PC-9 (cell line): ENCODE results near the gene HOXA4. TPM values are rescaled to one million over a fixed set of nuclear protein-coding genes. Genes with fewer than 3 reads are reported as not detected.

Experiments
- BruUV-seq: library from RNA; stranded (reverse); fragments of 400-500 nt; replicated peaks from 2 replicates; lab custom pipeline; 2021; lab: Mats Ljungman, UMichigan
- CTCF ChIA-PET: fragments of 300-600 bp; sonication (Branson Sonifier 250); formaldehyde crosslinking; loops from one replicate; lab custom pipeline; 2022; ENCODE audit warnings: antibody characterized with exemption; lab: Charles Lee
- POLR2A ChIA-PET: fragments of 300-600 bp; sonication (Branson Sonifier 250); formaldehyde crosslinking; loops from one replicate; lab custom pipeline; 2022; ENCODE audit warnings: antibody characterized with exemption; ENCODE audit not compliant: unreplicated experiment; lab: Charles Lee
- DNase-seq, 2 experiments: peaks; one replicate each; pipeline versions ENCODE4 v3.0.0 to v3.0.0-alpha.2; 2015 to 2022; ENCODE audit warnings: mixed read lengths in 1 of 2
- H2AFZ ChIP-seq: fragments of 200-600 bp; sonication (generic); 2 replicates; pipeline ENCODE4 v1.8.1; 2017; ENCODE audit warnings: antibody characterized with exemption
- H3F3A ChIP-seq: fragments of 200-600 bp; sonication (generic); 2 replicates; pipeline ENCODE4 v1.8.1; 2017; ENCODE audit warnings: antibody characterized with exemption, mild to moderate bottlenecking, low read depth; ENCODE audit not compliant: insufficient read depth
- H3K27ac ChIP-seq: fragments of 200-600 bp; sonication (generic); 2 replicates; pipeline ENCODE4 v1.6.1; 2016; ENCODE audit warnings: mixed run types
- H3K27me3 ChIP-seq: fragments of 200-600 bp; sonication (generic); 2 replicates; pipeline ENCODE4 v1.6.1; 2016; ENCODE audit warnings: low read depth, mixed run types; ENCODE audit not compliant: insufficient read depth
- H3K36me3 ChIP-seq: fragments of 200-600 bp; sonication (generic); 2 replicates; pipeline ENCODE4 v1.6.1; 2016; ENCODE audit warnings: low read depth, mixed run types
- H3K4me1 ChIP-seq: fragments of 200-600 bp; sonication (generic); replicated peaks from 2 replicates; pipeline ENCODE4 v1.6.1; 2016; ENCODE audit warnings: mixed run types; ENCODE audit not compliant: insufficient read depth
- H3K4me2 ChIP-seq: fragments of 200-600 bp; sonication (generic); 2 replicates; pipeline ENCODE4 v1.6.1; 2017; ENCODE audit warnings: mixed run types
- H3K4me3 ChIP-seq: fragments of 200-600 bp; sonication (generic); 2 replicates; pipeline ENCODE4 v1.6.1; 2016; ENCODE audit warnings: mixed run types
- H3K79me2 ChIP-seq: fragments of 200-600 bp; sonication (generic); 2 replicates; pipeline ENCODE4 v1.6.1; 2017; ENCODE audit warnings: low read depth, mixed run types
- H3K9me2 ChIP-seq: fragments of 200-600 bp; sonication (generic); 2 replicates; pipeline ENCODE4 v1.8.1; 2017; ENCODE audit warnings: mild to moderate bottlenecking; ENCODE audit not compliant: insufficient read depth
- H3K9me3 ChIP-seq: fragments of 200-600 bp; sonication (generic); 2 replicates; pipeline ENCODE4 v1.8.1; 2016; ENCODE audit warnings: low read depth; ENCODE audit not compliant: insufficient read depth
- H4K20me1 ChIP-seq: fragments of 200-600 bp; sonication (generic); 2 replicates; pipeline ENCODE4 v1.8.1; 2017; ENCODE audit not compliant: insufficient read depth
- EZH2 ChIP-seq: fragments of 200-600 bp; sonication (generic); IDR thresholded peaks from 2 replicates; pipeline ENCODE4 v1.8.0; 2017; ENCODE audit warnings: antibody characterized with exemption, low read depth
- intact Hi-C: fragments of 100-400 bp; cut with micrococcal nuclease; formaldehyde crosslinking; loops from one replicate; pipeline ENCODE4 v1.10.0; 2022; ENCODE audit not compliant: unreplicated experiment
- total RNA-seq: library from RNA; stranded (reverse); gene quantifications from 2 replicates; pipeline ENCODE4 v1.2.3, GENCODE V29; 2021
- TF ChIP-seq, protein P1 (sequence below): fragments of 200-600 bp; sonication (generic); conservative IDR thresholded peaks from 2 replicates; pipeline ENCODE4 v1.6.1; 2017; ENCODE audit warnings: mixed run types, antibody characterized with exemption, mild to moderate bottlenecking, moderate library complexity

Gene HOXA4
- total RNA-seq, 1 experiment from 2014 or later = not detected

DNA sequence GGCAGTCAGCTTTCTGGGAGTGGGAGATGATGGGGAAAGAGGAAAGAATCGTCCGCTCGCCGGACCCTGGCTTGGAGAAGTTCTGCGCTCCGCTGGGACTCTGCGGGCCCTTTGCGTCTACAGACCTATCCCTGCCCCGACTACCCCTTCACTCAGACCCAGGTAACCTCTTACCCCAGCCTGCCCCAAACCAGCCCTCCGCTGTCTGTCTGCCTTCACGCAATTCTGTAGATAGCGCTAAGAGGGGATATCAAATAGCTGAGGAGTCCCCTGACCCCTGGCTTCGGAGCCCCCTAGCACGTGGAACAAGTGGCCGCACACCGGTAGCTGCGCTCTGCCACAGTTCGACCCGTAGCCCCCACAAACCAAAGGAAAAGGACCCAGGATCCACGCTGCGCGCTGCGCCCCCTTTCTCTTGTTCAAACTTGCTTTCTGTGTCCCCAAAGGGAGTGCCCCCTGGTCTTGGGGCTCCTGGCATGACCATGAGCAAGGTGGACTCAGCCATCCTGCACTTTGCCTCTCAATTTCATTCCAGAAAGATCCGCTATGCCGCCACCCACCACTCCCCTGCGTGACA, 7.0 kb downstream of the HOXA4 start:
- Histone ChIP-seq H2AFZ (no peak overlapping the region), H3K4me1 (peaks cover 9% of the 10 kb centered on the region; the same call in 1 of the 2 replicates), H3K9me2 (no peaks in the 10 kb centered on the region), H4K20me1 (no peaks in the 10 kb centered on the region), H3K4me2 (no peak overlapping the region), H3K36me3 (peaks cover 11% of the 10 kb centered on the region; the same call in 1 of the 2 replicates), H3F3A (peaks cover 27% of the 10 kb centered on the region), H3K4me3 (no peak overlapping the region), H3K27me3 (no peaks in the 10 kb centered on the region), H3K9me3 (no peaks in the 10 kb centered on the region), H3K27ac (no peak overlapping the region), H3K79me2 (0 out of 2 replicates have a peak, but pooled peaks cover 5% of the 10 kb centered on the region)
- no TSS peak for BruUV-seq
- POLR2A ChIA-PET = interaction anchor here (0.6 kb wide), 1 partner anchor 11 kb away, joined by 4 read pairs; no protein-coding TSS in a partner anchor
- DNase-seq = no peak
- intact Hi-C loops = no loop called here
- no peak for TF ChIP-seq EZH2
- TF ChIP-seq, protein P1, sequence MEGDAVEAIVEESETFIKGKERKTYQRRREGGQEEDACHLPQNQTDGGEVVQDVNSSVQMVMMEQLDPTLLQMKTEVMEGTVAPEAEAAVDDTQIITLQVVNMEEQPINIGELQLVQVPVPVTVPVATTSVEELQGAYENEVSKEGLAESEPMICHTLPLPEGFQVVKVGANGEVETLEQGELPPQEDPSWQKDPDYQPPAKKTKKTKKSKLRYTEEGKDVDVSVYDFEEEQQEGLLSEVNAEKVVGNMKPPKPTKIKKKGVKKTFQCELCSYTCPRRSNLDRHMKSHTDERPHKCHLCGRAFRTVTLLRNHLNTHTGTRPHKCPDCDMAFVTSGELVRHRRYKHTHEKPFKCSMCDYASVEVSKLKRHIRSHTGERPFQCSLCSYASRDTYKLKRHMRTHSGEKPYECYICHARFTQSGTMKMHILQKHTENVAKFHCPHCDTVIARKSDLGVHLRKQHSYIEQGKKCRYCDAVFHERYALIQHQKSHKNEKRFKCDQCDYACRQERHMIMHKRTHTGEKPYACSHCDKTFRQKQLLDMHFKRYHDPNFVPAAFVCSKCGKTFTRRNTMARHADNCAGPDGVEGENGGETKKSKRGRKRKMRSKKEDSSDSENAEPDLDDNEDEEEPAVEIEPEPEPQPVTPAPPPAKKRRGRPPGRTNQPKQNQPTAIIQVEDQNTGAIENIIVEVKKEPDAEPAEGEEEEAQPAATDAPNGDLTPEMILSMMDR = no peak
- CTCF ChIA-PET = no interaction called here

DNA sequence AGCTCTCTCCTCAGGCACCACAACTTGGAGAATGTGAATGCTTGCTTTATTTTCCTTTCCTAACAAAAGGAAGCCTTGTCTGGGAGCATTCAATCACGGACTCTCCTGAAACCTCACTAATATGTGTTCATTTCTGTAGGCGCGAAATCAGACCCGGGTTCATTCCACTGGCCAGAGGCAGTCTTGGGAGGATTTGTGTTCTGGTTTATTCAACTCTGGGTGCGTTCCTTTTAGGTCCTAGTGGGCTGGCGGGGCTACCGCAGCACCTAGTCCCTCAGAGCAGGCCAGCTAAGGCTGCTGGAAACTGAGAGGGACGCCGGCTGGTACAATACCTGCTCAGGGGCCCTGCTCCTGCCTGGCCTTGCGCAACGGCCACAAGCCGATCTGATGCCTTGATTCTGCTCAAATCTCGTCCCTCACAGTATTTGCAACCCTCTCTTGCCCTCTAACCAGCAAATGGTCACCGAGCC, 7.5 kb downstream of the HOXA4 start:
- intact Hi-C loops = no loop called here
- Histone ChIP-seq H3K9me3 (no peaks in the 10 kb centered on the region), H3K4me2 (no peak overlapping the region), H2AFZ (no peak overlapping the region), H3F3A (peaks cover 32% of the 10 kb centered on the region), H3K79me2 (peaks cover 10% of the 10 kb centered on the region), H3K4me1 (peaks cover 9% of the 10 kb centered on the region), H3K4me3 (no peak overlapping the region), H3K9me2 (no peaks in the 10 kb centered on the region), H4K20me1 (no peaks in the 10 kb centered on the region), H3K36me3 (peaks cover 16% of the 10 kb centered on the region), H3K27ac (no peak overlapping the region), H3K27me3 (no peaks in the 10 kb centered on the region)
- POLR2A ChIA-PET = no interaction called here
- BruUV-seq = no TSS peak
- TF ChIP-seq, protein P1 = no peak
- TF ChIP-seq EZH2 = no peak
- CTCF ChIA-PET = interaction anchor here (0.6 kb wide), 1 partner anchor 387 kb away, joined by 4 read pairs; no protein-coding TSS in a partner anchor
- no peak for DNase-seq

DNA sequence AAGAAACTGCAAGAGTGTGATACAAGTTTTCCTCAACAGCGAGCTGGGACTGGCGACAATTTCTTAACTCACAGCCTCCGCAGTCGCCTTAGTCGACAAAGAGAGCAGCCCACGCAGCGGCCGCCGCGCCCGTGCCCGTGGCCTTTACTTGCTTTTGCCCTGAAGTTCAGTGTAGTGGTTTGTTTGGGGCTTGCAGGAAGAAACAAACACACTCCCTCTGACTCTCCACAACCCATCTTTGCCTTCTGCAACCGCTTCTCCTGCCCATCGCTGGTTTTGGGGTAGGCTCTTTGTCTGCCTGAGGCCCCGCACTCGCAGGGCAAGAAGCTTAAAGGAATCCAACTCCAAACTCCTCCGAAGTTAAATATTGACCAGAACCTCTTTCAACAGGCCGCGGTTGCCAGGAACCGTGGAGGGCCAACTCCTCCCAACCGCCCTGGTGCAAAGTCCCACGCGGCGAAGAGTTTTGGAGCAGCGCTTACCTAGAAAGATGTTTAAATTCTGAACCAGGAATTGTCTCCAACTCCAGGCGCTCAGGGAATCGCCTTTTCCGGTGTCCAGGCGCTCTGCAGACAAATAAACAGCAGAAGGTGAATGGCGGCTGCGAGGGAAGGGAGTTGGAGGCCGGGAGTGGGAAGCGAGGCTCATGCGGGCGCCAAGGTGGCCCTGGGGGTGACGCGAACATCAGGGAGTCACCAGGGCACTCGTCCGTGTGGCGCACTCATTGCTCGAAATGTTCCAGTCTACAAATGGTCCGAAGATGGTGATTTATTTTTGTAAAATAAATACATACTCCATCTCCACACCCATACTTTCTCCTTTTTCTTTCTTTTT, 8.3 kb downstream of the HOXA4 start:
- no peaks in the 10 kb centered on the region for H3K9me2 ChIP-seq
- ChIA-PET CTCF (interaction anchor here (0.6 kb wide), 1 partner anchor 386 kb away, joined by 4 read pairs; no protein-coding TSS in a partner anchor), POLR2A (interaction anchor here (0.5 to 0.7 kb wide), 3 partner anchors 22 to 265 kb away, joined by 4 to 8 read pairs (median 6); no protein-coding TSS in a partner anchor)
- H3K4me2 ChIP-seq = no peak overlapping the region
- H3K9me3 ChIP-seq = no peaks in the 10 kb centered on the region
- H2AFZ ChIP-seq = no peak overlapping the region
- no peak for TF ChIP-seq EZH2
- TF ChIP-seq, protein P1 = no peak
- intact Hi-C loops = no loop called here
- H3F3A ChIP-seq = peaks cover 34% of the 10 kb centered on the region
- no TSS peak for BruUV-seq
- peaks cover 17% of the 10 kb centered on the region for H3K79me2 ChIP-seq
- H3K4me1 ChIP-seq = peaks cover 10% of the 10 kb centered on the region
- no peak overlapping the region for H3K27ac ChIP-seq
- peaks cover 22% of the 10 kb centered on the region for H3K36me3 ChIP-seq
- H3K27me3 ChIP-seq = no peaks in the 10 kb centered on the region
- DNase-seq = no peak
- H4K20me1 ChIP-seq = no peaks in the 10 kb centered on the region
- H3K4me3 ChIP-seq = no peak overlapping the region
